ENCODE measurements around the gene LPCAT4.
"Not testable (repeated sequence)": the region's sequence is repeated elsewhere in the genome, so short reads cannot be mapped to it uniquely, and the experiment has no call there.

Gene LPCAT4

GRCh38 chr15:34376856-34377255, 9.9 kb upstream of the LPCAT4 start:
- no peak for TF ChIP-seq POU6F1 (CRISPR knock-in tag; IDR thresholded peaks at IDR 0.05; ENCODE audit: borderline replicate concordance, low read depth)
- TF ChIP-seq ESRRG (CRISPR knock-in tag; IDR thresholded peaks at IDR 0.05): no peak
- no peak for TF ChIP-seq ZNF70 (CRISPR knock-in tag; IDR thresholded peaks at IDR 0.05)
- TF ChIP-seq CSRNP3 (CRISPR knock-in tag; IDR thresholded peaks at IDR 0.05): no peak
- TF ChIP-seq ZFP3 (CRISPR knock-in tag; IDR thresholded peaks at IDR 0.05): no peak
- TF ChIP-seq CREB5 (CRISPR knock-in tag; IDR thresholded peaks at IDR 0.05; ENCODE audit: low read depth): no peak
- TF ChIP-seq ZNF8 (CRISPR knock-in tag; IDR thresholded peaks at IDR 0.05): no peak
- TF ChIP-seq PPARA (CRISPR knock-in tag; IDR thresholded peaks at IDR 0.05; ENCODE audit: borderline replicate concordance): no peak
- no peak for TF ChIP-seq ARNTL (CRISPR knock-in tag; IDR thresholded peaks at IDR 0.05; ENCODE audit: borderline replicate concordance, low read depth)
- TF ChIP-seq BACH2 (CRISPR knock-in tag; IDR thresholded peaks at IDR 0.05; ENCODE audit: borderline replicate concordance): no peak
- TF ChIP-seq ZNF565 (CRISPR knock-in tag; conservative IDR thresholded peaks at IDR 0.05; ENCODE audit: low read depth): no peak
- no peak for TF ChIP-seq CSDC2 (CRISPR knock-in tag; IDR thresholded peaks at IDR 0.05)
- no peak for TF ChIP-seq ISL1 (CRISPR knock-in tag; IDR thresholded peaks at IDR 0.05)
- TF ChIP-seq TSHZ2 (CRISPR knock-in tag; IDR thresholded peaks at IDR 0.05): no peak
- ATAC-seq: no peak

- not testable (repeated sequence) for ATAC-seq
Observed at GRCh38 chr15:34375541-34375940, 8.5 kb upstream of the LPCAT4 start.

GRCh38 chr15:34374816-34375215, 7.8 kb upstream of the LPCAT4 start:
- TF ChIP-seq TCF4 (CRISPR knock-in tag; IDR thresholded peaks at IDR 0.05; ENCODE audit: borderline replicate concordance) (no peak), PPARA (CRISPR knock-in tag; IDR thresholded peaks at IDR 0.05; ENCODE audit: borderline replicate concordance) (no peak)
- no peak for ATAC-seq

- no peak for TF ChIP-seq GLIS3 (CRISPR knock-in tag; IDR thresholded peaks at IDR 0.05)
- no peak for TF ChIP-seq CSDC2 (CRISPR knock-in tag; IDR thresholded peaks at IDR 0.05)
- no peak for TF ChIP-seq SNAI2 (CRISPR knock-in tag; IDR thresholded peaks at IDR 0.05)
- TF ChIP-seq ZFP3 (CRISPR knock-in tag; IDR thresholded peaks at IDR 0.05): no peak
- TF ChIP-seq ZC3H10 (CRISPR knock-in tag; IDR thresholded peaks at IDR 0.05): no peak
- TF ChIP-seq TOX (CRISPR knock-in tag; IDR thresholded peaks at IDR 0.05; ENCODE audit: borderline replicate concordance): no peak
- no peak for TF ChIP-seq ESRRG (CRISPR knock-in tag; IDR thresholded peaks at IDR 0.05)
- TF ChIP-seq ISL1 (CRISPR knock-in tag; IDR thresholded peaks at IDR 0.05): no peak
- TF ChIP-seq ZNF8 (CRISPR knock-in tag; IDR thresholded peaks at IDR 0.05): no peak
- TF ChIP-seq RARB (CRISPR knock-in tag; IDR thresholded peaks at IDR 0.05): no peak
- TF ChIP-seq ARNTL (CRISPR knock-in tag; IDR thresholded peaks at IDR 0.05; ENCODE audit: borderline replicate concordance, low read depth): no peak
- no peak for TF ChIP-seq ZFP30 (CRISPR knock-in tag; IDR thresholded peaks at IDR 0.05)
- TF ChIP-seq CREB5 (CRISPR knock-in tag; IDR thresholded peaks at IDR 0.05; ENCODE audit: low read depth): no peak
- TF ChIP-seq BACH2 (CRISPR knock-in tag; IDR thresholded peaks at IDR 0.05; ENCODE audit: borderline replicate concordance): no peak
- no peak for ATAC-seq
Observed at GRCh38 chr15:34373951-34374350, 7.0 kb upstream of the LPCAT4 start.

Measured in SK-N-SH treated with all-trans-retinoic acid at 6 μM for 48 hours (cell line).